Measurements from ENCODE around the gene DBH. TPM values are rescaled to one million over a fixed set of nuclear protein-coding genes. Genes with fewer than 3 reads are reported as not detected.

DBH gene
- total RNA-seq, 1 experiment from 2014 or later = not detected

GRCh38 chr9:133615186-133615585, 21.0 kb upstream of the DBH start:
- Histone ChIP-seq H3K9me3 (ENCODE audit: low read depth, low read length, poor library complexity, severe bottlenecking) (no peaks in the 10 kb centered on the region), H3K4me3 (ENCODE audit: low read depth, low read length, poor library complexity, severe bottlenecking) (no peak overlapping the region), H3K27me3 (replicated peaks; ENCODE audit: insufficient read depth, low read depth, low read length, poor library complexity) (peaks cover 87% of the 10 kb centered on the region), H3K27ac (ENCODE audit: low read depth, low read length, poor library complexity, severe bottlenecking) (no peak overlapping the region), H3K36me3 (ENCODE audit: insufficient read depth, low read length, poor library complexity, severe bottlenecking) (no peaks in the 10 kb centered on the region), H3K4me1 (ENCODE audit: insufficient read depth, low read length, poor library complexity, severe bottlenecking) (no peaks in the 10 kb centered on the region)
- no TSS peak for BruUV-seq (replicated peaks)
- DNase-seq (ENCODE audit: low spot score) = no peak
- CTCF ChIA-PET = no interaction called here
- POLR2A ChIA-PET (ENCODE audit: low non-redundant PET) = no interaction called here
- intact Hi-C loops (cut with micrococcal nuclease; ENCODE audit: unreplicated experiment) = no loop called here
- no peak for TF ChIP-seq EZH2 (IDR thresholded peaks at IDR 0.05; ENCODE audit: borderline replicate concordance, low read depth, low read length, poor library complexity, severe bottlenecking)
- TF ChIP-seq, protein P1, sequence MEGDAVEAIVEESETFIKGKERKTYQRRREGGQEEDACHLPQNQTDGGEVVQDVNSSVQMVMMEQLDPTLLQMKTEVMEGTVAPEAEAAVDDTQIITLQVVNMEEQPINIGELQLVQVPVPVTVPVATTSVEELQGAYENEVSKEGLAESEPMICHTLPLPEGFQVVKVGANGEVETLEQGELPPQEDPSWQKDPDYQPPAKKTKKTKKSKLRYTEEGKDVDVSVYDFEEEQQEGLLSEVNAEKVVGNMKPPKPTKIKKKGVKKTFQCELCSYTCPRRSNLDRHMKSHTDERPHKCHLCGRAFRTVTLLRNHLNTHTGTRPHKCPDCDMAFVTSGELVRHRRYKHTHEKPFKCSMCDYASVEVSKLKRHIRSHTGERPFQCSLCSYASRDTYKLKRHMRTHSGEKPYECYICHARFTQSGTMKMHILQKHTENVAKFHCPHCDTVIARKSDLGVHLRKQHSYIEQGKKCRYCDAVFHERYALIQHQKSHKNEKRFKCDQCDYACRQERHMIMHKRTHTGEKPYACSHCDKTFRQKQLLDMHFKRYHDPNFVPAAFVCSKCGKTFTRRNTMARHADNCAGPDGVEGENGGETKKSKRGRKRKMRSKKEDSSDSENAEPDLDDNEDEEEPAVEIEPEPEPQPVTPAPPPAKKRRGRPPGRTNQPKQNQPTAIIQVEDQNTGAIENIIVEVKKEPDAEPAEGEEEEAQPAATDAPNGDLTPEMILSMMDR (conservative IDR thresholded peaks at IDR 0.05; ENCODE audit: low read depth, low read length) = no peak

DNA sequence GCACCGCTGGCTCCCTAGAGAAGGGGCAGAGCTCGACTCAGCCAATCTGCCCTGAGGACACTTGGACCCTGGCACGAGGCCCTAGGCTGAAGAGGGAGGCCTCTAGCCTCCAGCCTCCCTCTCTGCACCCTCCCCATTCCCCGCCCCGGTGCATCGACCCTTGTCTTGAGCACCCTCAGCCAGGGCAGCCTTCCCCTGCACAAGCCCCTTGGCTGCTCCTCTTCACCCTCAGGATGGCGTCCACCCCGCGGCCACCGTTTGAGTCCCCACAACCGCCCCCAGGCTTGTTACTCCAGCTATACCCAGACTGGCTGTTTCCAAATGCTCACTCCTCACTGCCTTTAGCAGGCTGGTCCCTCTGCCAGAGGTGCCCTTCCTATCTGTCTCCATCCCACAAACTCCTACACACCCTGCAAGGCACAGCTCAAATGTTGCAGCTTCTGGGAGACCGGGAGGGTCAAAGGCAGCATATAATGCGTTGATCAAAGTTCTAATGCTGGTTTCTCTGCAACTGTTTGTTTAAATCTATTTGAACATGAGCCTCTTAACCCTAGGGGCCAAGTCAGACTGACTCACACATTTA, 20.5 kb upstream of the DBH start:
- intact Hi-C loops (cut with micrococcal nuclease; ENCODE audit: unreplicated experiment) = no loop called here
- Histone ChIP-seq H3K27ac (ENCODE audit: low read depth, low read length, poor library complexity, severe bottlenecking) (no peak overlapping the region), H3K27me3 (replicated peaks; ENCODE audit: insufficient read depth, low read depth, low read length, poor library complexity) (peaks cover 86% of the 10 kb centered on the region), H3K9me3 (ENCODE audit: low read depth, low read length, poor library complexity, severe bottlenecking) (no peaks in the 10 kb centered on the region), H3K4me3 (ENCODE audit: low read depth, low read length, poor library complexity, severe bottlenecking) (no peak overlapping the region), H3K36me3 (ENCODE audit: insufficient read depth, low read length, poor library complexity, severe bottlenecking) (no peaks in the 10 kb centered on the region), H3K4me1 (ENCODE audit: insufficient read depth, low read length, poor library complexity, severe bottlenecking) (no peaks in the 10 kb centered on the region)
- ChIA-PET CTCF (no interaction called here), POLR2A (ENCODE audit: low non-redundant PET) (no interaction called here)
- no TSS peak for BruUV-seq (replicated peaks)
- TF ChIP-seq EZH2 (IDR thresholded peaks at IDR 0.05; ENCODE audit: borderline replicate concordance, low read depth, low read length, poor library complexity, severe bottlenecking) = no peak
- TF ChIP-seq, protein P1 (conservative IDR thresholded peaks at IDR 0.05; ENCODE audit: low read depth, low read length) = no peak
- DNase-seq (ENCODE audit: low spot score) = no peak

DNA sequence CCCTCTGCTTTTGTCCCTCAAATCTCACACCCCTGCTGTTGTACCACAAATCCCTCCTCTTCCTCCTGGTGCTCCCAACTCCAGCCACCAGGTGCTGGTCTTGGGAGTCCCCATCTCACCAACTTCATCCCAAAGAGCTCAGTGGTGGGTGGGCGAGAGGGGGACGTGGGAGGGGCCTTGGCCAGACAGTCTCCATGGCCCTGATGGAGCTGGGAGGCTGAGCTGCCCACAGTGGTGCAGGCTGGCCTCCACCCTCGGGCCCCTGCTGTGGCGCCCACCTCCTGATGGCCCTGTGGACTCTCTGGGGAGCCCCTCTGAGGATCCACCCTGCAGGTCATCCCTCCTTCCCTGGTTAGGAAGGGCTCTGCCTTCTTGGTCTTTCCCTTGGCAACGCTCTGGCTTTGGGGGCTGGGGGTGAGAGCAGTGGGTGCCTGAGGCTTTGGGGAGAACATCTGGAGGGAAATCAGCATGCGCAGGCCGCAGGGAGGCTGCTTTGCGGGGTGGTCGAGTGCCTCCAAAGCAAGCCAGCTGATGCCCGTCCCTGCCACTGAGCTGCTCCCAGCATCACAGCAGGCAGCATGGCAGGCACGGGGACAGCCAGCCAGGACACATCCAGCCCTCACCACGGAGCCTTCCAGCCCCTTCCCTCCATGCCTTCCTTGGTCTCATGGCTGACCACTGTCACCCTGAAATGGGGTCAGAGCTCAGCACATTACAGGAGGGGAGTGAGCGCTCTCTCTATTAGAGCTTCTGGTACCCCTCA, 19.3 kb upstream of the DBH start:
- H3K4me1 ChIP-seq (ENCODE audit: insufficient read depth, low read length, poor library complexity, severe bottlenecking) = no peaks in the 10 kb centered on the region
- no TSS peak for BruUV-seq (replicated peaks)
- peaks cover 84% of the 10 kb centered on the region for H3K27me3 ChIP-seq (replicated peaks; ENCODE audit: insufficient read depth, low read depth, low read length, poor library complexity)
- ChIA-PET CTCF (no interaction called here), POLR2A (ENCODE audit: low non-redundant PET) (no interaction called here)
- intact Hi-C loops (cut with micrococcal nuclease; ENCODE audit: unreplicated experiment) = no loop called here
- no peak overlapping the region for H3K4me3 ChIP-seq (ENCODE audit: low read depth, low read length, poor library complexity, severe bottlenecking)
- no peaks in the 10 kb centered on the region for H3K36me3 ChIP-seq (ENCODE audit: insufficient read depth, low read length, poor library complexity, severe bottlenecking)
- no peak overlapping the region for H3K27ac ChIP-seq (ENCODE audit: low read depth, low read length, poor library complexity, severe bottlenecking)
- no peak for TF ChIP-seq EZH2 (IDR thresholded peaks at IDR 0.05; ENCODE audit: borderline replicate concordance, low read depth, low read length, poor library complexity, severe bottlenecking)
- TF ChIP-seq, protein P1 (conservative IDR thresholded peaks at IDR 0.05; ENCODE audit: low read depth, low read length) = no peak
- no peak for DNase-seq (ENCODE audit: low spot score)
- no peaks in the 10 kb centered on the region for H3K9me3 ChIP-seq (ENCODE audit: low read depth, low read length, poor library complexity, severe bottlenecking)
